Measurements from ENCODE around the gene SMAD4. TPM values are rescaled to one million over a fixed set of nuclear protein-coding genes. Genes with fewer than 3 reads are reported as not detected.

Gene SMAD4
- total and polyA plus RNA-seq, 2 of the 13 experiments (the other 11 are each of a cell fraction or from before 2014, with no cell fraction given), result 70.2 to 72.0 TPM

DNA sequence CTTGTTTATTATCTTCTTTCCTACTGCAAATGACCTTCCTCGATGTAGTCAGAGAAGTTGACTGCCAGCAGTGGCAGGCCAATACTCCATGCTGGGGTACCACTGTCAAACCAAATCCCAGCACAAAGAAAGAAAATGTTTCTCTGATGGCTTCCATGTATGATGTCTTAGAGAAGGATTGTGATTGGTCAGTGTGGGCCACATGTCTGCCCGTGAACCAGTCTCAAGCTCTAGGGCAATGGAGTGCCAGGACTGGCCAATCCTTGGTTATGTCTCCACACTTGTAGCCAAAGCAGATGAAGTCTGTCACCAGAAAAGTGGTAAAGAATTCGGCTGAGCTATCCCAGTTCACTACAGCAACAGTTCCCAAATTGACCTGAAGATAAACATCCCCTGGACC is 17.6 kb upstream of the SMAD4 start:
- BruUV-seq (replicated peaks), result no TSS peak
- Histone ChIP-seq H3K9me3 (ENCODE audit: low read length) (no peaks in the 10 kb centered on the region), H3K27me3 (ENCODE audit: control insufficient read depth in 1 of 2, insufficient read depth in 2 of 2, low read length in 2 of 2) (no peaks in the 10 kb centered on the region), H3K4me2 (ENCODE audit: low read depth, low read length) (no peak overlapping the region), H3K79me2 (ENCODE audit: insufficient read depth, low read length) (no peaks in the 10 kb centered on the region), H3K4me3 (replicated peaks in 1 of 3; ENCODE audit: insufficient read depth in 1 of 3, low read depth in 2 of 3, low read length in 3 of 3) (no peak overlapping the region), H3K27ac (ENCODE audit: extremely low read length, insufficient read depth, low read length) (no peak overlapping the region), H4K20me1 (ENCODE audit: insufficient read depth, low read length) (no peaks in the 10 kb centered on the region), H3K9ac (ENCODE audit: insufficient read depth, low read depth, low read length) (no peak overlapping the region), H3K4me1 (ENCODE audit: insufficient read depth, low read length) (peaks cover 12% of the 10 kb centered on the region), H2AFZ (ENCODE audit: low read length) (no peak overlapping the region), H3K36me3 (replicated peaks in 1 of 2; ENCODE audit: control insufficient read depth in 1 of 2, insufficient read depth in 2 of 2, low read length in 2 of 2) (no peaks in the 10 kb centered on the region)
- CTCF ChIA-PET (ENCODE audit: low intra/inter-chr PET ratio, low total read pairs), result no interaction called here
- FAIRE-seq, result no peak
- in situ Hi-C loops (cut with HindIII; ENCODE audit: extremely low pct_ligation_motif_present, low pct_unique_long_range_greater_than_20kb) (no loop called here), intact Hi-C loops (cut with micrococcal nuclease; ENCODE audit: unreplicated experiment) (no loop called here)
- no peak for DNase-seq (ENCODE audit: low spot score)
- ATAC-seq, result no peak
- 27% methylated on average over 3 of the region's 3 CpGs for WGBS (ENCODE audit: low lambda C conversion rate)
- POLR2A ChIA-PET, result no interaction called here
- TF ChIP-seq ZNF569 (CRISPR knock-in tag; IDR thresholded peaks at IDR 0.05; ENCODE audit: borderline replicate concordance), result no peak
- TF ChIP-seq ZFP37 (CRISPR knock-in tag; IDR thresholded peaks at IDR 0.05; ENCODE audit: borderline replicate concordance), result no peak
- TF ChIP-seq, protein P1, sequence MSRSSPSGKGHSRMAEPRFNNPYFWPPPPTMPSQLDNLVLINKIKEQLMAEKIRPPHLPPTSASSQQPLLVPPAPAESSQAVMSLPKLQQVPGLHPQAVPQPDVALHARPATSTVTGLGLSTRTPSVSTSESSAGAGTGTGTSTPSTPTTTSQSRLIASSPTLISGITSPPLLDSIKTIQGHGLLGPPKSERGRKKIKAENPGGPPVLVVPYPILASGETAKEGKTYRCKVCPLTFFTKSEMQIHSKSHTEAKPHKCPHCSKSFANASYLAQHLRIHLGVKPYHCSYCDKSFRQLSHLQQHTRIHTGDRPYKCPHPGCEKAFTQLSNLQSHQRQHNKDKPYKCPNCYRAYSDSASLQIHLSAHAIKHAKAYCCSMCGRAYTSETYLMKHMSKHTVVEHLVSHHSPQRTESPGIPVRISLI (CRISPR knock-in tag; IDR thresholded peaks at IDR 0.05; ENCODE audit: borderline replicate concordance), result no peak
- no peak for TF ChIP-seq MATR3 (CRISPR knock-in tag; IDR thresholded peaks at IDR 0.05)
- no peak for TF ChIP-seq JUND (CRISPR knock-in tag; IDR thresholded peaks at IDR 0.05)
- no peak for TF ChIP-seq ZNF253 (CRISPR knock-in tag; IDR thresholded peaks at IDR 0.05; ENCODE audit: borderline replicate concordance)
- no peak for TF ChIP-seq U2AF2 (IDR thresholded peaks at IDR 0.05; ENCODE audit: low read depth, low read length)
- TF ChIP-seq RFX3 (CRISPR knock-in tag; IDR thresholded peaks at IDR 0.05), result no peak
- TF ChIP-seq HNRNPK (IDR thresholded peaks at IDR 0.05; ENCODE audit: low read depth, low read length, poor library complexity, severe bottlenecking), result no peak
- TF ChIP-seq ZNF367 (CRISPR knock-in tag; IDR thresholded peaks at IDR 0.05; ENCODE audit: borderline replicate concordance), result no peak
- no peak for TF ChIP-seq ATRX (CRISPR knock-in tag; IDR thresholded peaks at IDR 0.05; ENCODE audit: borderline replicate concordance)
- TF ChIP-seq, protein P2, sequence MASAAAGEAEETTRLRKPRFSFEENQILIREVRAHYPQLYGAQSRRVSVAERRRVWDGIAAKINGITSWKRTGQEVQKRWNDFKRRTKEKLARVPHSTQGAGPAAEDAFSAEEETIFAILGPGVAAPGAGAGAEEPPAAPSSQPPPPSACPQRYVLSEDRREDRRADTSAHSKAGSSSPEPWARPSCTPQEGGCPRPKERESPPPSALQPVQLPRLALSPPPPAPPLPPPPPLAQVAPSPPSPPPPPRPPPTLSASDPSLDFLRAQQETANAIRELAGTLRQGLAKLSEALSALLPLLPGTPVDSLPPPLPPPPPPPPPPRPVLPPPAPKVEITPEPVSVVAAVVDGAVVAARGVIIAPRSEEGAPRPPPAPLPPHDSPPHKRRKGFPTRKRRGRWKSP (CRISPR knock-in tag; IDR thresholded peaks at IDR 0.05), result no peak
